Measurements from ENCODE around the gene BRINP3. TPM values are rescaled to one million over a fixed set of nuclear protein-coding genes. Genes with fewer than 3 reads are reported as not detected.

The BRINP3 gene
- total RNA-seq, 3 donors from 2014 or later (not counting 1 experiment from before 2014, with no cell fraction given), result not detected

DNA sequence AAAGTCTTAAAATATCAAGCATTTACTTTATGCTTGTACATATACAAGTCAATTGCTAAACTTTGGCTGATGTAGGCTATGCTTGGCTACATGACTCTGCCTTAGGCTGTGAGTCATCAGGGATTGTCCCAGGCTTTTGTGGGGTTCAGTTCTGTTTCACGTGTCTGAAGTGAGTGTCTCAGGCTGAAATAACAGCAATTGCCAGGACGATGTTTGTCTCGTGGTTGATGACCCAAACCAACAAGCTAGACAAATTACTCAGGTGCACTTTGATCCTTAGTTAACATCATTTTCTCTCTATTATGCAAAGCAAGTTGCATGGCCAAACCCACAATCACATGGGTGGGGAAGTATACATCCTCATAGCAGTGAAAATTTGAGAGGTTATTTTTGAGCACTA lies 410.1 kb downstream of the BRINP3 start:
- Histone ChIP-seq H3K4me1 (ENCODE audit: control insufficient read depth, insufficient read depth, low read length) (no peaks in the 10 kb centered on the region), H3K9me3 (ENCODE audit: control insufficient read depth, insufficient read depth, low read length) (no peaks in the 10 kb centered on the region), H3K27ac (ENCODE audit: low read length) (no peak overlapping the region), H3K36me3 (ENCODE audit: control insufficient read depth, insufficient read depth, low read length) (no peaks in the 10 kb centered on the region), H3K4me3 (ENCODE audit: low read length) (no peak overlapping the region), H3K27me3 (ENCODE audit: control insufficient read depth, insufficient read depth, low read length) (no peaks in the 10 kb centered on the region)
- H3K4me3 Mint-ChIP-seq, result no peak overlapping the region
- no peaks in the 10 kb centered on the region for H3K4me1 Mint-ChIP-seq
- intact Hi-C loops (cut with micrococcal nuclease), result no loop called here
- WGBS (ENCODE audit: insufficient coverage), result 91% methylated on average over 3 of the region's 3 CpGs
- DNase-seq (no peak), ATAC-seq (no peak)
- TF ChIP-seq, protein P1, sequence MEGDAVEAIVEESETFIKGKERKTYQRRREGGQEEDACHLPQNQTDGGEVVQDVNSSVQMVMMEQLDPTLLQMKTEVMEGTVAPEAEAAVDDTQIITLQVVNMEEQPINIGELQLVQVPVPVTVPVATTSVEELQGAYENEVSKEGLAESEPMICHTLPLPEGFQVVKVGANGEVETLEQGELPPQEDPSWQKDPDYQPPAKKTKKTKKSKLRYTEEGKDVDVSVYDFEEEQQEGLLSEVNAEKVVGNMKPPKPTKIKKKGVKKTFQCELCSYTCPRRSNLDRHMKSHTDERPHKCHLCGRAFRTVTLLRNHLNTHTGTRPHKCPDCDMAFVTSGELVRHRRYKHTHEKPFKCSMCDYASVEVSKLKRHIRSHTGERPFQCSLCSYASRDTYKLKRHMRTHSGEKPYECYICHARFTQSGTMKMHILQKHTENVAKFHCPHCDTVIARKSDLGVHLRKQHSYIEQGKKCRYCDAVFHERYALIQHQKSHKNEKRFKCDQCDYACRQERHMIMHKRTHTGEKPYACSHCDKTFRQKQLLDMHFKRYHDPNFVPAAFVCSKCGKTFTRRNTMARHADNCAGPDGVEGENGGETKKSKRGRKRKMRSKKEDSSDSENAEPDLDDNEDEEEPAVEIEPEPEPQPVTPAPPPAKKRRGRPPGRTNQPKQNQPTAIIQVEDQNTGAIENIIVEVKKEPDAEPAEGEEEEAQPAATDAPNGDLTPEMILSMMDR (IDR thresholded peaks at IDR 0.05), result no peak
- no peak overlapping the region for H3K27ac Mint-ChIP-seq
- no peaks in the 10 kb centered on the region for H3K27me3 Mint-ChIP-seq (ENCODE audit: low read depth in 2 of 2)
- peaks cover 9% of the 10 kb centered on the region for H3K36me3 Mint-ChIP-seq
- peaks cover 6 to 15% of the 10 kb centered on the region in 2 donors for H3K9me3 Mint-ChIP-seq

DNA sequence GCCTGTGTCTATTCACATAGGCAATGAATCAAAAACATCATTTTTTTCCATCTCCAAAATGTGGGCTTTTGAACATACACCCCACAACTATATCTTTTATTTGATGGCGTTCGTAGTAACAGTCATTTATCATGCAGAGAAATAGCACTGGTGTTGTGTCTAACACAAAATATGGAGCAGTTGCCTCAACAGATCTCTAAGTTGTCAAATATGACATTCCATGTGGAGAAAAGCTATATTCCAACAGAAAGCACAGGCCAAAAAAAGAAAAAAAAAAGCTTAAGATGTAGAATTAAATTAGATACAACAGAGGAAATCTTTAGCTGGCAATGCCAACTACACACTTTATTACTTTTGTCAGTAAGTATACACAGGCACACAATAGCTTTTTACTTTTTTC lies 411.7 kb downstream of the BRINP3 start:
- intact Hi-C loops (cut with micrococcal nuclease), result no loop called here
- H3K27me3 Mint-ChIP-seq (ENCODE audit: low read depth in 2 of 2), result no peaks in the 10 kb centered on the region
- no peaks in the 10 kb centered on the region for H3K36me3 ChIP-seq (ENCODE audit: control insufficient read depth, insufficient read depth, low read length)
- H3K36me3 Mint-ChIP-seq, result no peaks in the 10 kb centered on the region
- H3K4me1 ChIP-seq (ENCODE audit: control insufficient read depth, insufficient read depth, low read length), result no peaks in the 10 kb centered on the region
- no peak overlapping the region for H3K4me3 ChIP-seq (ENCODE audit: low read length)
- peaks cover 4 to 9% of the 10 kb centered on the region in 2 donors for H3K9me3 Mint-ChIP-seq
- no peak overlapping the region for H3K4me3 Mint-ChIP-seq
- TF ChIP-seq, protein P1 (IDR thresholded peaks at IDR 0.05), result no peak
- WGBS (ENCODE audit: insufficient coverage), result 100% methylated on average over 2 of the region's 2 CpGs
- no peak overlapping the region for H3K27ac ChIP-seq (ENCODE audit: low read length)
- no peak overlapping the region for H3K27ac Mint-ChIP-seq
- DNase-seq (no peak), ATAC-seq (no peak)
- no peaks in the 10 kb centered on the region for H3K9me3 ChIP-seq (ENCODE audit: control insufficient read depth, insufficient read depth, low read length)
- H3K27me3 ChIP-seq (ENCODE audit: control insufficient read depth, insufficient read depth, low read length), result no peaks in the 10 kb centered on the region
- H3K4me1 Mint-ChIP-seq, result no peaks in the 10 kb centered on the region

- H3K9me3 ChIP-seq (ENCODE audit: control insufficient read depth, insufficient read depth, low read length), result no peaks in the 10 kb centered on the region
- Mint-ChIP-seq H3K4me3 (no peak overlapping the region), H3K27ac (no peak overlapping the region), H3K4me1 (no peaks in the 10 kb centered on the region), H3K36me3 (peaks cover 6% of the 10 kb centered on the region), H3K27me3 (ENCODE audit: low read depth in 2 of 2) (no peaks in the 10 kb centered on the region), H3K9me3 (peaks cover 9 to 20% of the 10 kb centered on the region in 2 donors)
- DNase-seq (no peak), ATAC-seq (no peak)
- no peaks in the 10 kb centered on the region for H3K36me3 ChIP-seq (ENCODE audit: control insufficient read depth, insufficient read depth, low read length)
- H3K27ac ChIP-seq (ENCODE audit: low read length), result no peak overlapping the region
- no peaks in the 10 kb centered on the region for H3K4me1 ChIP-seq (ENCODE audit: control insufficient read depth, insufficient read depth, low read length)
- intact Hi-C loops (cut with micrococcal nuclease), result no loop called here
- TF ChIP-seq, protein P1 (IDR thresholded peaks at IDR 0.05), result no peak
- no peak overlapping the region for H3K4me3 ChIP-seq (ENCODE audit: low read length)
- 27% methylated on average over 1 of the region's 1 CpG for WGBS (ENCODE audit: insufficient coverage)
- no peaks in the 10 kb centered on the region for H3K27me3 ChIP-seq (ENCODE audit: control insufficient read depth, insufficient read depth, low read length)
Measured at GRCh38 chr1:190049314-190049713, 428.4 kb downstream of the BRINP3 start.

Data from natural killer cell (primary cell).